HEK293 (cell line): ENCODE measurements around the gene HSD17B8.

Experiments used
- KLF9 ChIP-seq: fragments of 450-650 bp; formaldehyde crosslinking; IDR thresholded peaks from 2 replicates; pipeline ENCODE4 v1.5.1; 2016; ENCODE audit warnings: missing biosample characterization, missing genetic modification characterization, low read depth
- PRDM4 ChIP-seq: fragments of 450-650 bp; formaldehyde crosslinking; IDR thresholded peaks from 2 replicates; pipeline ENCODE4 v1.5.1; 2017; ENCODE audit warnings: missing biosample characterization, missing genetic modification characterization
- ZBTB44 ChIP-seq: fragments of 450-650 bp; IDR thresholded peaks from 2 replicates; pipeline ENCODE4 v1.5.1; 2018; ENCODE audit warnings: missing biosample characterization, mild to moderate bottlenecking, missing genetic modification characterization
- ZNF138 ChIP-seq: fragments of 450-650 bp; formaldehyde crosslinking; IDR thresholded peaks from 2 replicates; pipeline ENCODE4 v1.5.1; 2016; ENCODE audit warnings: missing biosample characterization, missing genetic modification characterization, borderline replicate concordance
- ZNF362 ChIP-seq: fragments of 450-650 bp; formaldehyde crosslinking; IDR thresholded peaks from 2 replicates; pipeline ENCODE4 v1.5.1; 2016; ENCODE audit warnings: missing biosample characterization, missing genetic modification characterization
- TF ChIP-seq, protein P1 (sequence below): fragments of 450-650 bp; formaldehyde crosslinking; IDR thresholded peaks from 2 replicates; pipeline ENCODE4 v1.5.1; 2016; ENCODE audit warnings: missing biosample characterization, missing genetic modification characterization

DNA sequence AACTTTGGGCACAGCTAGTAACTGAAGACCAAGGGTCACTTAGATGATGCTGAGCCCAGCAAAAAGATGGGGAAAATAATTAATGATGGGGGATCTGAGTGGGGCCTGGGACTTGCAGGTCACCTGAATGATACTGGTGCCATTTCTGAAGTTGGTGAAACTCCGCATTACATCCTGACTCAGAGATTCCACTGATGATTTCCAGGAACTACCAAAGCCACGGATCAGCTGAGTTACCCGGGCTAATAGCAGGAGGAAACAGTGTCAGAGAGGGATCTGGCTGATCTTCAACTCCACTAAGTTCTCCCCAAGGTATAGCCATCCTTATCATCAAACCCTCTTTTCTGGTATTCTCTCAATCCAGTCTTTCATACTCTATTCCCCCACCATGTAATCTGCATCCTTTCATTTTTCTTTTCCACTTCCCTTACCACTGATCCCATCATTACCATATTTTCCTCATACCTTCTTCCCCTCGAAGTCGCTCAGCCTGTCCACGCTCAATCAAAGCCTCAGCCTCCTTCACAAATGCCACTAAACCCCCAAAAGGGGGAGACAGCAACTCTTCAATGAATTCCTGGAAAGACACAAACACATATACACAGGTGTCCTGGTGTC, 47.0 kb downstream of the HSD17B8 start:
- no peak for TF ChIP-seq ZNF138 (tag by site-specific recombination)
- TF ChIP-seq, protein P1, sequence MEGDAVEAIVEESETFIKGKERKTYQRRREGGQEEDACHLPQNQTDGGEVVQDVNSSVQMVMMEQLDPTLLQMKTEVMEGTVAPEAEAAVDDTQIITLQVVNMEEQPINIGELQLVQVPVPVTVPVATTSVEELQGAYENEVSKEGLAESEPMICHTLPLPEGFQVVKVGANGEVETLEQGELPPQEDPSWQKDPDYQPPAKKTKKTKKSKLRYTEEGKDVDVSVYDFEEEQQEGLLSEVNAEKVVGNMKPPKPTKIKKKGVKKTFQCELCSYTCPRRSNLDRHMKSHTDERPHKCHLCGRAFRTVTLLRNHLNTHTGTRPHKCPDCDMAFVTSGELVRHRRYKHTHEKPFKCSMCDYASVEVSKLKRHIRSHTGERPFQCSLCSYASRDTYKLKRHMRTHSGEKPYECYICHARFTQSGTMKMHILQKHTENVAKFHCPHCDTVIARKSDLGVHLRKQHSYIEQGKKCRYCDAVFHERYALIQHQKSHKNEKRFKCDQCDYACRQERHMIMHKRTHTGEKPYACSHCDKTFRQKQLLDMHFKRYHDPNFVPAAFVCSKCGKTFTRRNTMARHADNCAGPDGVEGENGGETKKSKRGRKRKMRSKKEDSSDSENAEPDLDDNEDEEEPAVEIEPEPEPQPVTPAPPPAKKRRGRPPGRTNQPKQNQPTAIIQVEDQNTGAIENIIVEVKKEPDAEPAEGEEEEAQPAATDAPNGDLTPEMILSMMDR (tag by site-specific recombination) = no peak
- no peak for TF ChIP-seq ZNF362 (tag by site-specific recombination)
- TF ChIP-seq PRDM4 (tag by site-specific recombination) = no peak
- TF ChIP-seq ZBTB44 (tag by site-specific recombination) = no peak
- no peak for TF ChIP-seq KLF9
